Activated CD4-positive, alpha-beta T cell treated with anti-CD3 and anti-CD28 coated beads, Interleukin-2, amount 10 ng/mL, durations not matched to agents 7 days and 5 days (primary cell): ENCODE results near the gene KANK2. TPM values are rescaled to one million over a fixed set of nuclear protein-coding genes. Genes with fewer than 3 reads are reported as not detected.
A peak's percentile ranks its signal among the peaks of the same experiment; 100 is the strongest.

Source experiments
- CTCF ChIA-PET: fragments of 350-600 bp; sonication (Branson Sonifier 250); formaldehyde crosslinking; loops from one replicate; lab custom pipeline; 2021; ENCODE audit warnings: antibody characterized with exemption; lab: Charles Lee
- POLR2A ChIA-PET: fragments of 350-600 bp; sonication (Branson Sonifier 250); formaldehyde crosslinking; loops from one replicate; lab custom pipeline; 2021; ENCODE audit warnings: antibody characterized with exemption; lab: Charles Lee
- DNase-seq: peaks from one replicate; pipeline ENCODE4 v3.0.0-alpha.2; 2020
- H3K27ac Mint-ChIP-seq: one replicate; pipeline ENCODE4 v1.8.0; 2021; ENCODE audit warnings: mild to moderate bottlenecking, moderate library complexity, mixed read lengths
- H3K27me3 Mint-ChIP-seq: one replicate; pipeline ENCODE4 v1.8.0; 2021; ENCODE audit warnings: mixed read lengths
- H3K36me3 Mint-ChIP-seq: one replicate; pipeline ENCODE4 v1.8.0; 2021; ENCODE audit warnings: low read depth, mixed read lengths
- H3K4me1 Mint-ChIP-seq: one replicate; pipeline ENCODE4 v1.8.0; 2021; ENCODE audit warnings: mixed read lengths
- H3K4me3 Mint-ChIP-seq: one replicate; pipeline ENCODE4 v1.8.0; 2021; ENCODE audit warnings: mild to moderate bottlenecking, moderate library complexity, mixed read lengths
- H3K9me3 Mint-ChIP-seq: one replicate; pipeline ENCODE4 v1.8.0; 2021; ENCODE audit warnings: mixed read lengths
- total RNA-seq, 2 experiments: library from RNA; stranded (reverse); gene quantifications; one replicate each; pipeline ENCODE4 v1.2.3, GENCODE V29; 2021

The KANK2 gene
- total RNA-seq, 2 experiments from 2014 or later: 2.0 to 2.6 TPM

- Mint-ChIP-seq H3K27me3 (no peaks in the 10 kb centered on the region), H3K27ac (no peak overlapping the region), H3K4me1 (no peaks in the 10 kb centered on the region), H3K4me3 (no peak overlapping the region), H3K36me3 (no peaks in the 10 kb centered on the region), H3K9me3 (no peaks in the 10 kb centered on the region)
- no peak for DNase-seq
- CTCF ChIA-PET: interaction anchor here (0.6 to 0.7 kb wide), 2 partner anchors 11 to 1477 kb away, joined by 3 to 5 read pairs; no protein-coding TSS in a partner anchor
- POLR2A ChIA-PET: no interaction called here
Measured at GRCh38 chr19:11214387-11214786, 17.0 kb upstream of the KANK2 start.

GRCh38 chr19:11210656-11210928 lies 13.2 kb upstream of the KANK2 start:
- Mint-ChIP-seq H3K4me3 (no peak overlapping the region), H3K27ac (no peak overlapping the region), H3K9me3 (no peaks in the 10 kb centered on the region), H3K4me1 (no peaks in the 10 kb centered on the region), H3K36me3 (no peaks in the 10 kb centered on the region), H3K27me3 (no peaks in the 10 kb centered on the region)
- DNase-seq: no peak
- ChIA-PET CTCF (no interaction called here), POLR2A (no interaction called here)

- no peak for DNase-seq
- CTCF ChIA-PET: interaction anchor here (0.6 kb wide), 1 partner anchor 273 kb away, joined by 3 read pairs; no protein-coding TSS in a partner anchor
- POLR2A ChIA-PET: no interaction called here
- Mint-ChIP-seq H3K4me3 (no peak overlapping the region), H3K4me1 (no peaks in the 10 kb centered on the region), H3K36me3 (no peaks in the 10 kb centered on the region), H3K27ac (peak overlapping the region; percentile 46), H3K27me3 (peaks cover 2% of the 10 kb centered on the region), H3K9me3 (no peaks in the 10 kb centered on the region)
Measured at GRCh38 chr19:11209839-11210655, 12.7 kb upstream of the KANK2 start.

- Mint-ChIP-seq H3K9me3 (no peaks in the 10 kb centered on the region), H3K36me3 (no peaks in the 10 kb centered on the region), H3K4me3 (no peak overlapping the region), H3K4me1 (no peaks in the 10 kb centered on the region), H3K27me3 (peaks cover 7% of the 10 kb centered on the region), H3K27ac (no peak overlapping the region)
- DNase-seq: no peak
- CTCF ChIA-PET: interaction anchor here (0.5 kb wide), 1 partner anchor 9 kb away, joined by 3 read pairs; no protein-coding TSS in a partner anchor
- POLR2A ChIA-PET: no interaction called here
Measured at GRCh38 chr19:11208561-11209471, 11.5 kb upstream of the KANK2 start.

- DNase-seq: no peak
- H3K4me3 Mint-ChIP-seq: no peak overlapping the region
- CTCF ChIA-PET: interaction anchor here (0.7 to 1.0 kb wide), 3 partner anchors 141 to 291 kb away, joined by 3 to 4 read pairs (median 4); no protein-coding TSS in a partner anchor
- H3K9me3 Mint-ChIP-seq: no peaks in the 10 kb centered on the region
- H3K36me3 Mint-ChIP-seq: no peaks in the 10 kb centered on the region
- no peaks in the 10 kb centered on the region for H3K4me1 Mint-ChIP-seq
- no peak overlapping the region for H3K27ac Mint-ChIP-seq
- peaks cover 7% of the 10 kb centered on the region for H3K27me3 Mint-ChIP-seq
- POLR2A ChIA-PET: no interaction called here
Measured at GRCh38 chr19:11205939-11206570, 8.7 kb upstream of the KANK2 start.

DNA sequence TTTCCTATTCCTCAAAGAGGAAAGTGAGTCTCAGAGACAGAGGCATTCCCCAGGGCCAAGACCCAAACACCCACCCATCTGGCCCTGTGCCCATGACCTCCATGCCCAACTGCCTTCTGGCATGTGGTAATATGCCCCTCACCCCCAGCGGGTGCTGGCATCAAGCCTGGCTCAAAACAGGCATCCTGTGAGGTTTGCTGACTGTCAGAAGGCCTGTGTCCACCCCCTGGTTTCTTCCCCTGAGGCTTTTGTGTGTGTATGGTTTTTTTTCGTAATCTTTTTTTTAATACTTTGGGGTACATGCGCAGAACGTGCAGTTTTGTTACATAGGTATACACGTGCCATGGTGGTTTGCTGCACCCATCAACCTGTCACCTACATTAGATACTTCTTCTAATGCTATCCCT lies 7.6 kb upstream of the KANK2 start:
- no peaks in the 10 kb centered on the region for H3K36me3 Mint-ChIP-seq
- H3K4me1 Mint-ChIP-seq: no peaks in the 10 kb centered on the region
- H3K4me3 Mint-ChIP-seq: no peak overlapping the region
- CTCF ChIA-PET: interaction anchor here (1.2 kb wide), 1 partner anchor 207 kb away, joined by 3 read pairs; no protein-coding TSS in a partner anchor
- H3K27me3 Mint-ChIP-seq: peaks cover 7% of the 10 kb centered on the region
- no peak overlapping the region for H3K27ac Mint-ChIP-seq
- POLR2A ChIA-PET: no interaction called here
- no peaks in the 10 kb centered on the region for H3K9me3 Mint-ChIP-seq
- no peak for DNase-seq

DNA sequence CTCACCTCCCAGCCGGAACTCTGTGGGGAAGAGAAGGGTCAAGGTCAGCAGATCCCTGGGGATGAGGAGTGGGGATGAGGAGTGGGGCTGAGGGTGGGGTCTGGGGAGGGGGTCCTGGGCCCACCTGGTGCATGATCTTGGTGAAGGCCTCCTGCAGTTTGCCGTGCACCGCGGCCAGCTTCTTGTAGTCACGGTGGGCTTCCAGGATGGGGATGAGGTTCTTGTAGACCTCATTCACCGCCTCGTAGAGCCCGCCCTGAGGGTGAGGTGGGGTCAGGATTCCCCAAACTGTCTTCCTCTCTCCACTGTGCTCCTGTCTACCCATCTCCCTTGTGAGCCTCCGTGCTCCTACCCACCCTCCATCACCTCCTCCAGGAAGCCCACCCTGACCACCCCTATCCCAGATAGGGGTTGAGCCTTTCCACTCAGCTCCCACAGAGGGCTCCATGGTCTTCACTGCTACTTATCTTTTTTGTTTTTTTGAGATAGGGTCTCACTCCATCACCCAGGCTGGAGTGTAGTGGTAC lies 6.8 kb upstream of the KANK2 start:
- Mint-ChIP-seq H3K27ac (no peak overlapping the region), H3K36me3 (no peaks in the 10 kb centered on the region), H3K4me3 (no peak overlapping the region), H3K9me3 (no peaks in the 10 kb centered on the region), H3K4me1 (no peaks in the 10 kb centered on the region), H3K27me3 (peaks cover 7% of the 10 kb centered on the region)
- DNase-seq: no peak
- ChIA-PET CTCF (interaction anchor here (0.5 to 1.4 kb wide), 3 partner anchors 22 to 1724 kb away, joined by 3 to 6 read pairs (median 3); no protein-coding TSS in a partner anchor), POLR2A (no interaction called here)

DNA sequence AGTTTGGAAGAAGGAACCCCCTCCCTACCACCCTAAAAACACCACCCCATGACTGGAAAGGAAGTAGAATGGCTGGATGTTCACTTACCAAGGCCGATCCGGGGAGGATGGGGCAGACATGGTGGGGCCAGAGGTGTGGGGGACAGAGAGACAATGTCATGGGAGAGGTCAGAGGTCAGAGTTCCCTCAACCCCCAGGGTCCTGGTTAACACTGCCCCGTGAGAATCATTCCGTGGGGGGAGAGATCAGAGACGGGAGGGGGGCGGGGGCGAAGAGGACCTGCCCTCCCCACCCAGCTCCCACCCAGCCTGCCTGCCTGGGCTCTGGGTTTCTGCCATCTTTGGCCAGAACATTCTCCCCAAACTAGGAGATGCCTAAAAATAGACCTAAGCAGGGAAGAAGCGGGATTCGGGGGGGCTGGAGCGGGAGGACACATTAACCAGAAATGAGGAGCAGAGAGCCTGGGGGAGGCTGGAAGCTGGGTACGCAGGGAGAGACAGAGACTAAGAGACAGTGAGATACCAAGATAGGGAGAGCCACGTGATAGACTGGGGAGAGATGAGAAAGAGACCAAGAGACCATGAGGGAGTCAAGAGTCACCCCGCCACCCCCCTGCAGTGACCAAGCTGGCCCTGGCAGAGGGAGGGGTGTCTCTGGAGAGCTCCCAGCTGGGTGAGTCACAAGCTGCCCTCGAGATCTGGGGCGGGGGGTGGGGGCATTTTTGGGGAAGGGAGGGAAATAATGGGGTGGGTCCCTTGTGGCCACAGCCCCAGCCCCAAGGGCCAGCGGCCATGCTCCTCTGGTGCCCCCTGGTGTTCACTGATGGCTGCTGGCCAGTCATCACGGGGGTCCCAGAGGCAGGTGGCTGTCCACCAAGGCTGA lies 6.1 kb upstream of the KANK2 start:
- Mint-ChIP-seq H3K36me3 (no peaks in the 10 kb centered on the region), H3K4me1 (no peaks in the 10 kb centered on the region), H3K9me3 (no peaks in the 10 kb centered on the region), H3K27me3 (peaks cover 11% of the 10 kb centered on the region), H3K27ac (no peak overlapping the region), H3K4me3 (no peak overlapping the region)
- POLR2A ChIA-PET: no interaction called here
- DNase-seq: peak; percentile 36
- CTCF ChIA-PET: interaction anchor here (0.5 to 1.4 kb wide), 3 partner anchors 23 to 1725 kb away, joined by 3 to 6 read pairs (median 3); no protein-coding TSS in a partner anchor

DNA sequence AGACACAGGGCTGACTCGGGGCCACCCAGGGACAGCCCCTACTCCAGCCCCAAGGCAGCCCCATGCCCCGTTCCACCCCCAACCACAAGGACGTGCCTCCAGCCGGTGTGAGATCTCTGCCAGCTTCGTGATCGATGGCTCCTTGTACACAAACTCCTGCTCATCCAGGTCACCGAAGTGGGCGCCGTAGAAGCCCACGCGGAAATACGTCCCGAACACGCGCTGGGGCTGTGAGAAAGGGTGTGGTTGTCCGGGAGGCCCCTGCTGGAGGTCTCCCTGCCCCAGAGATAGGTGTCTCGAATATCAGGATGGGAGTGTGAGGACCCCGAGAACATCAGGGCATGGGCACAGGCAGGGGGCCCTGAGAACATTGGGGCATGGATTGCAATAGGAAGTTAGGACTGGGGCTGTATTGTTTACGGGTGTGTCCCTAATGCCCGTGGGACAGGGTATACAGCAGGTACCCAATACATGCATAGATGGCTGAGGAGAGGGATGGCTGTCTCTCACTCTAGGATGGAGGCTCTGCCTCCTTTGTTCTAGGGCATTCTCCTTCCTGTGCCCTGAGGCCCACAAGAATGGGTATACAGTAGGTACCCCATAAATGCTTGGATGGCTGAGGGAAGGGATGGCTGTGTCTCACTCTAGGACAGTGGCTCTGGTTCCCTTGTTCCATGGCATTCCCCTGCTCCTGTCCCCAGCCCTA lies 5.3 kb upstream of the KANK2 start:
- Mint-ChIP-seq H3K27ac (no peak overlapping the region), H3K4me1 (peaks cover 2% of the 10 kb centered on the region), H3K27me3 (peaks cover 14% of the 10 kb centered on the region), H3K36me3 (no peaks in the 10 kb centered on the region), H3K9me3 (no peaks in the 10 kb centered on the region), H3K4me3 (no peak overlapping the region)
- ChIA-PET POLR2A (no interaction called here), CTCF (interaction anchor here (1.4 kb wide), 1 partner anchor 23 kb away, joined by 6 read pairs; no protein-coding TSS in a partner anchor)
- DNase-seq: no peak

- Mint-ChIP-seq H3K27ac (no peak overlapping the region), H3K4me1 (peaks cover 5% of the 10 kb centered on the region), H3K27me3 (peaks cover 15% of the 10 kb centered on the region), H3K4me3 (no peak overlapping the region), H3K9me3 (no peaks in the 10 kb centered on the region), H3K36me3 (no peaks in the 10 kb centered on the region)
- no peak for DNase-seq
- CTCF ChIA-PET: no interaction called here
- POLR2A ChIA-PET: no interaction called here
Measured at GRCh38 chr19:11201791-11202190, 4.4 kb upstream of the KANK2 start.

GRCh38 chr19:11200931-11201330 lies 3.6 kb upstream of the KANK2 start:
- Mint-ChIP-seq H3K4me3 (no peak overlapping the region), H3K27ac (peak overlapping the region; percentile 19)
- POLR2A ChIA-PET: no interaction called here

More at GRCh38 chr19:11200931-11201330, 3.6 kb upstream of the KANK2 start:
- DNase-seq: no peak
- Mint-ChIP-seq H3K4me1 (peaks cover 9% of the 10 kb centered on the region), H3K9me3 (no peaks in the 10 kb centered on the region), H3K36me3 (no peaks in the 10 kb centered on the region), H3K27me3 (peaks cover 21% of the 10 kb centered on the region)
- CTCF ChIA-PET: no interaction called here
